ENCODE data around the gene MARCHF6. TPM values are rescaled to one million over a fixed set of nuclear protein-coding genes. Genes with fewer than 3 reads are reported as not detected.
A peak's percentile ranks its signal among the peaks of the same experiment; 100 is the strongest.

MARCHF6 gene, protein sequence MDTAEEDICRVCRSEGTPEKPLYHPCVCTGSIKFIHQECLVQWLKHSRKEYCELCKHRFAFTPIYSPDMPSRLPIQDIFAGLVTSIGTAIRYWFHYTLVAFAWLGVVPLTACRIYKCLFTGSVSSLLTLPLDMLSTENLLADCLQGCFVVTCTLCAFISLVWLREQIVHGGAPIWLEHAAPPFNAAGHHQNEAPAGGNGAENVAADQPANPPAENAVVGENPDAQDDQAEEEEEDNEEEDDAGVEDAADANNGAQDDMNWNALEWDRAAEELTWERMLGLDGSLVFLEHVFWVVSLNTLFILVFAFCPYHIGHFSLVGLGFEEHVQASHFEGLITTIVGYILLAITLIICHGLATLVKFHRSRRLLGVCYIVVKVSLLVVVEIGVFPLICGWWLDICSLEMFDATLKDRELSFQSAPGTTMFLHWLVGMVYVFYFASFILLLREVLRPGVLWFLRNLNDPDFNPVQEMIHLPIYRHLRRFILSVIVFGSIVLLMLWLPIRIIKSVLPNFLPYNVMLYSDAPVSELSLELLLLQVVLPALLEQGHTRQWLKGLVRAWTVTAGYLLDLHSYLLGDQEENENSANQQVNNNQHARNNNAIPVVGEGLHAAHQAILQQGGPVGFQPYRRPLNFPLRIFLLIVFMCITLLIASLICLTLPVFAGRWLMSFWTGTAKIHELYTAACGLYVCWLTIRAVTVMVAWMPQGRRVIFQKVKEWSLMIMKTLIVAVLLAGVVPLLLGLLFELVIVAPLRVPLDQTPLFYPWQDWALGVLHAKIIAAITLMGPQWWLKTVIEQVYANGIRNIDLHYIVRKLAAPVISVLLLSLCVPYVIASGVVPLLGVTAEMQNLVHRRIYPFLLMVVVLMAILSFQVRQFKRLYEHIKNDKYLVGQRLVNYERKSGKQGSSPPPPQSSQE
- 100 to 1,000 TPM; 105 to 296 (median 213) TPM for total RNA-seq

DNA sequence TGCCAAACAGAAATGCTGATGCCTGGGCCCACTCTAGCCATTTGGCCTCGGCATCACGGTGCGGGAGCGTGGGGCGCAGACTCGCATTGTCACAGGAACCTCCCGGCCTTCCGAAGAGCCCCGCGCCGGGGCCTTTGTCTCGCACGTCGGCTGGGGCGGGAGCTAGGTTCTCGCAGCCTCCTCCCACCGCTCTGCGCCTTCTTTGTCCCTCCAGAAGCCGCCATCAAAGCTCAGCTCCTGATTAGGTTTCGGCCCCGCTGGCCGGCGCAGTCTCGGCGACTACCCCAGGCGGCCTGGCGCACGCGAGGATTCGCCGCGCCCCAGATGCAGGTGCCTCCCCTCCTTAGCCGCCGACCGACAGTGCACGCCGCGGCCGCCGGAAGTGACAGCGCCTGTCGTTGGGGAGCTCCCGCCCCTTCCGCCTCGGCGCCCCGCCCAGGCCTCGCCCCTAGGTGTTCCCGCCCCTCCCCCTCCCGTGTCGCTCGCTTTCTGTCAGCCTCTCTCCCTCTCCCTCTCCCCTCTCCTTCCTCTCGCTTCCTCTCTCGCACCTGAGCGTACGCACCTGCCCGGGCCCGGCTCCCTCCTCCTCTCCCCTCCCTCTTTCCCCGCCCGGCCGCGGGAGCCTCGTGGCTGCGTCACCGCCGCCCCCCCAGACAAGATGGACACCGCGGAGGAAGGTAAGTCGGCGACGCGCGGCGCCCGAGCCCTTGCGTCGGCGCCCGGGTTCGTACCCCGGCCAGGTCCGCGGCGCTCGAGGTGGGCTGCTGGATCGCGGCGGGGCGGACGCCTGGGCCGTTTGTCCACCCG, at the start of gene MARCHF6:
TSS of gene MARCHF6 (plus strand) at position 455 of the 807 bp plus-strand sequence. CDS start at position 659, 204 bp downstream.
- intact Hi-C loops (cut with DNase I): no loop called here
- H3K9me3 ChIP-seq: no peaks in the 10 kb centered on the region
- H3K36me3 ChIP-seq: no peaks in the 10 kb centered on the region
- H3K27me3 ChIP-seq: no peaks in the 10 kb centered on the region
- H3K27ac ChIP-seq: peak within 1 kb of the TSS; percentile 95 to 98 (median 96)
- peak; percentile 94 to 98 for TF ChIP-seq POLR2A (IDR thresholded peaks at IDR 0.05)
- TF ChIP-seq, protein P1, sequence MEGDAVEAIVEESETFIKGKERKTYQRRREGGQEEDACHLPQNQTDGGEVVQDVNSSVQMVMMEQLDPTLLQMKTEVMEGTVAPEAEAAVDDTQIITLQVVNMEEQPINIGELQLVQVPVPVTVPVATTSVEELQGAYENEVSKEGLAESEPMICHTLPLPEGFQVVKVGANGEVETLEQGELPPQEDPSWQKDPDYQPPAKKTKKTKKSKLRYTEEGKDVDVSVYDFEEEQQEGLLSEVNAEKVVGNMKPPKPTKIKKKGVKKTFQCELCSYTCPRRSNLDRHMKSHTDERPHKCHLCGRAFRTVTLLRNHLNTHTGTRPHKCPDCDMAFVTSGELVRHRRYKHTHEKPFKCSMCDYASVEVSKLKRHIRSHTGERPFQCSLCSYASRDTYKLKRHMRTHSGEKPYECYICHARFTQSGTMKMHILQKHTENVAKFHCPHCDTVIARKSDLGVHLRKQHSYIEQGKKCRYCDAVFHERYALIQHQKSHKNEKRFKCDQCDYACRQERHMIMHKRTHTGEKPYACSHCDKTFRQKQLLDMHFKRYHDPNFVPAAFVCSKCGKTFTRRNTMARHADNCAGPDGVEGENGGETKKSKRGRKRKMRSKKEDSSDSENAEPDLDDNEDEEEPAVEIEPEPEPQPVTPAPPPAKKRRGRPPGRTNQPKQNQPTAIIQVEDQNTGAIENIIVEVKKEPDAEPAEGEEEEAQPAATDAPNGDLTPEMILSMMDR (IDR thresholded peaks at IDR 0.05): peak in 1 of 6 experiments; percentile 18
- H3K4me1 ChIP-seq: peaks cover 10 to 22% of the 10 kb centered on the region in 2 donors
- WGBS, 2 donors: 0 to 1% methylated on average over 32 to 43 of the region's 92 CpGs
- H3K4me3 ChIP-seq (replicated peaks in 1 of 3): peak within 1 kb of the TSS; percentile 73 to 96 (median 92)
- DNase-seq: peak; percentile 97

GRCh38 chr5:10303699-10304170, 49.8 kb upstream of the MARCHF6 start:
- 73 to 75% methylated on average over 5 of the region's 5 CpGs for WGBS, 2 donors
- intact Hi-C loops (cut with DNase I): no loop called here

GRCh38 chr5:10304932-10305331, 48.6 kb upstream of the MARCHF6 start:
- Histone ChIP-seq H3K36me3 (no peaks in the 10 kb centered on the region), H3K9me3 (no peaks in the 10 kb centered on the region), H3K27ac (no peak overlapping the region), H3K4me1 (peaks cover 35 to 40% of the 10 kb centered on the region in 2 donors), H3K4me3 (replicated peaks in 1 of 3) (no peak overlapping the region), H3K27me3 (no peaks in the 10 kb centered on the region)
- intact Hi-C loops (cut with DNase I): no loop called here
- DNase-seq: no peak
- 81 to 100% methylated on average over 3 to 5 of the region's 5 CpGs for WGBS, 2 donors
- TF ChIP-seq, protein P1 (IDR thresholded peaks at IDR 0.05): no peak
- no peak for TF ChIP-seq POLR2A (IDR thresholded peaks at IDR 0.05)

More at GRCh38 chr5:10303699-10304170, 49.8 kb upstream of the MARCHF6 start:
- no peak for DNase-seq
- H3K9me3 ChIP-seq: no peaks in the 10 kb centered on the region
- peak overlapping the region in 2 of 3 donors; percentile 35 to 65 for H3K27ac ChIP-seq
- no peak for TF ChIP-seq POLR2A (IDR thresholded peaks at IDR 0.05)
- TF ChIP-seq, protein P1 (IDR thresholded peaks at IDR 0.05): no peak
- peaks cover 34 to 40% of the 10 kb centered on the region in 2 donors for H3K4me1 ChIP-seq
- H3K27me3 ChIP-seq: no peaks in the 10 kb centered on the region
- no peaks in the 10 kb centered on the region for H3K36me3 ChIP-seq
- H3K4me3 ChIP-seq (replicated peaks in 1 of 3): no peak overlapping the region

DNA sequence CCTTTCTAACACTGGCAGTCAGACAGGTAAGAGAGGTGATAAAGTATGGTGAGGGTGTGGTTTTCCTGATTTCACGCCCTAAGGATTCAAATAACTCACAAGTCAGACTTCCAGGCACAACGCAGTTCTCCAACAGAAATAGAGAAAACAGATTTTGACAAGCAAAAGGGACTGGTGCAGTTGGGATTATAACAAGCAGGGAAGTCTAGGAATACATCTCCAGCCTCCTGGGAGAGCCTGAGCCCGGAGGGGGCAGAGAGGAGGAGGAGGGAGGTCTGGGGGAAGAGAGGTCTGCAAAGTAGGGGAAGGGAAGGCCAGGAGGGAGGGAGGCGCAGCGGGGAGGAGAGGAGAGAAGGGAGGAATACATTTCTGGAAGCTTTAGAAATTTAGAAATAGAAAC, 47.4 kb upstream of the MARCHF6 start:
- 68 to 70% methylated on average over 5 of the region's 5 CpGs for WGBS, 2 donors
- DNase-seq: no peak
- H3K4me1 ChIP-seq: peaks cover 39 to 41% of the 10 kb centered on the region in 2 donors
- no peaks in the 10 kb centered on the region for H3K36me3 ChIP-seq
- H3K27ac ChIP-seq: peak overlapping the region; percentile 73 to 87 (median 86)
- intact Hi-C loops (cut with DNase I): no loop called here
- no peak overlapping the region for H3K4me3 ChIP-seq (replicated peaks in 1 of 3)
- H3K27me3 ChIP-seq: no peaks in the 10 kb centered on the region
- no peaks in the 10 kb centered on the region for H3K9me3 ChIP-seq
- TF ChIP-seq, protein P1 (IDR thresholded peaks at IDR 0.05): no peak
- TF ChIP-seq POLR2A (IDR thresholded peaks at IDR 0.05): no peak
